Measurements from ENCODE around the gene OCA2. TPM values are rescaled to one million over a fixed set of nuclear protein-coding genes. Genes with fewer than 3 reads are reported as not detected.

OCA2 gene
- polyA plus RNA-seq, 1 experiment: 0.02 TPM

GRCh38 chr15:27731776-27732175 is 367.3 kb downstream of the OCA2 start:
- CTCF ChIA-PET: no interaction called here
- Histone ChIP-seq H3K36me3 (ENCODE audit: control insufficient read depth, insufficient read depth, low read length) (no peaks in the 10 kb centered on the region), H3K27me3 (ENCODE audit: control insufficient read depth, insufficient read depth, low read length) (no peaks in the 10 kb centered on the region), H3K4me3 (ENCODE audit: low read depth, low read length) (no peak overlapping the region)
- no peak for DNase-seq (ENCODE audit: low read depth)
- TF ChIP-seq CTCF (IDR thresholded peaks at IDR 0.05; ENCODE audit: insufficient read depth, low read depth, low read length): no peak
- POLR2A ChIA-PET: no interaction called here

DNA sequence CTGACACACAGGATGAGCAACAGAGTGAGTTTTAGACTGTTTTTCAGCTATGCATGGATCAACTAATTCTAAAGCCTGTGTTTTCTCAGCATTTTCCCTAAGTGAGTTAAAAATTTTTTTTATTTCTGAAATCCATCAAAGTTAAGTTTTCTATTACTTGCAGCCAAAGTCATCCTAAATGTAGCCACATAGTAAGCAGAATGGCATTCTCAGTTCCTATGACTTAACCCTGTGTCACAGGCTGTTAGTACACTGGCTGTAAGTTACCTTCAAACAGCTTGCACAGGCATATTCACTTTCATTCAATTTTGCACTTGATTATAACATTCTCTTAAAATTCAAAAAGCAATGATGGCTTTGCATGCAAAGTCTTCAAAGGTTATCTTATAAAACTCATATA is 368.2 kb downstream of the OCA2 start:
- TF ChIP-seq CTCF (IDR thresholded peaks at IDR 0.05; ENCODE audit: insufficient read depth, low read depth, low read length): no peak
- DNase-seq (ENCODE audit: low read depth): no peak
- Histone ChIP-seq H3K27me3 (ENCODE audit: control insufficient read depth, insufficient read depth, low read length) (no peaks in the 10 kb centered on the region), H3K4me3 (ENCODE audit: low read depth, low read length) (no peak overlapping the region), H3K36me3 (ENCODE audit: control insufficient read depth, insufficient read depth, low read length) (no peaks in the 10 kb centered on the region)
- ChIA-PET CTCF (no interaction called here), POLR2A (no interaction called here)

DNA sequence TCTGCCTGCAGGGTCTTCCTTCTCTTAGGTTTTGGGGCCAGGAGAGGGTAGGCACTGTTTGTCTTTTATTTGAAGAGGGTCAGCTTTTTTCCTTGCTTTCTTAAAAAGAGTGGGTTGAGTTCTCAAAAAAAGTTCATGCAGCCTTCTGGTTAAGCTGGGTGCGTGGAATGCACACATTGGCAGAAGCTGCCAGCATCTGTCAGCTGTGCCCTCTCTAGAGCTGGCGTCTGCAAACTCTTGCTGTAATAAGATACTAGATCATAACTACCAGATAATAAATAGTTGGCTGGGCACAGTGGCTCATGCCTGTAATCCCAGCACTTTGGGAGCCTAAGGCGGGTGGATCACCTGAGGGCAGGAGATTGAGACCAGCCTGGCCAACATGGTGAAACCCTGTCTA is 373.4 kb downstream of the OCA2 start:
- no peak for TF ChIP-seq CTCF (IDR thresholded peaks at IDR 0.05; ENCODE audit: insufficient read depth, low read depth, low read length)
- Histone ChIP-seq H3K4me3 (ENCODE audit: low read depth, low read length) (no peak overlapping the region), H3K27me3 (ENCODE audit: control insufficient read depth, insufficient read depth, low read length) (no peaks in the 10 kb centered on the region), H3K36me3 (ENCODE audit: control insufficient read depth, insufficient read depth, low read length) (no peaks in the 10 kb centered on the region)
- CTCF ChIA-PET: no interaction called here
- POLR2A ChIA-PET: no interaction called here
- no peak for DNase-seq (ENCODE audit: low read depth)

GRCh38 chr15:27723821-27724220 is 375.3 kb downstream of the OCA2 start:
- CTCF ChIA-PET: no interaction called here
- H3K4me3 ChIP-seq (ENCODE audit: low read depth, low read length): no peak overlapping the region
- no peak for TF ChIP-seq CTCF (IDR thresholded peaks at IDR 0.05; ENCODE audit: insufficient read depth, low read depth, low read length)

DNA sequence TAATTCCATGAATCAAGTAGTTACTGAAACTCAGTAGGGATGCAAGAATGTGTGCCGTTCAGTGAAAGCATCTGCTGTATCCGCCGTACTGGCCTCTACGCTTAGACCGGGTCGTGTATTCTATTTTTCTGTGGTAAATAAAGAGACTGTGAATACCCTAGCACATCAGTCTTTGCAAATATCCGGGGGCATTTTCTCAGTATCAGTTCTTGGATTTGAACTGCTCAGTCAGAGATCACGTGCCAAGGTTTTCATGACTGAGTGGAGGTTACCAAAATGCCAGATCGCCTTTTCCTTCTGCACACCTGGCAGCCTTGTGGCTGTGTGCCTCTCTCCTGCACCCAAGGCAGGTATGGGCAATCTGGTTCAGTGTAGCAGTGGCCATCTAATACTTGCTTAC is 377.0 kb downstream of the OCA2 start:
- ChIA-PET CTCF (no interaction called here), POLR2A (no interaction called here)
- H3K4me3 ChIP-seq (ENCODE audit: low read depth, low read length): no peak overlapping the region
- TF ChIP-seq CTCF (IDR thresholded peaks at IDR 0.05; ENCODE audit: insufficient read depth, low read depth, low read length): no peak
- DNase-seq (ENCODE audit: low read depth): no peak
- H3K27me3 ChIP-seq (ENCODE audit: control insufficient read depth, insufficient read depth, low read length): no peaks in the 10 kb centered on the region
- H3K36me3 ChIP-seq (ENCODE audit: control insufficient read depth, insufficient read depth, low read length): no peaks in the 10 kb centered on the region

More at GRCh38 chr15:27723821-27724220, 375.3 kb downstream of the OCA2 start:
- POLR2A ChIA-PET: no interaction called here
- no peaks in the 10 kb centered on the region for H3K36me3 ChIP-seq (ENCODE audit: control insufficient read depth, insufficient read depth, low read length)
- no peaks in the 10 kb centered on the region for H3K27me3 ChIP-seq (ENCODE audit: control insufficient read depth, insufficient read depth, low read length)
- DNase-seq (ENCODE audit: low read depth): no peak

Data from BJ (cell line).